Right atrium auricular region (tissue), 2 donors: ENCODE data around the gene PLIN4. TPM values are rescaled to one million over a fixed set of nuclear protein-coding genes. Genes with fewer than 3 reads are reported as not detected.

Experiments
- DNase-seq: peaks from one replicate; pipeline ENCODE4 v3.0.0-alpha.2; 2019; ENCODE audit warnings: low spot score
- H3K27ac ChIP-seq, 2 donors: fragments of 200-600 bp; sonication (generic); 1 replicate in 1 of 2; 2 replicates in 1 of 2; pipeline ENCODE4 v1.5.1; 2016 to 2019
- H3K27me3 ChIP-seq, 2 donors: fragments of 200-600 bp; sonication (generic); one replicate each; pipeline versions ENCODE4 v1.5.1 to v1.6.0; 2017 to 2019
- H3K36me3 ChIP-seq: fragments of 200-600 bp; sonication (generic); one replicate; pipeline ENCODE4 v1.5.1; 2016
- H3K4me1 ChIP-seq, 2 donors: fragments of 200-600 bp; sonication (generic); one replicate each; pipeline versions ENCODE4 v1.5.1 to v1.6.0; 2017 to 2019
- H3K4me3 ChIP-seq, 2 donors: fragments of 200-600 bp; sonication (generic); 1 replicate in 1 of 2; 2 replicates in 1 of 2; pipeline ENCODE4 v1.5.1; 2017 to 2019; ENCODE audit warnings: mild to moderate bottlenecking in 1 of 2, moderate library complexity in 1 of 2
- H3K9me3 ChIP-seq, 2 donors: fragments of 200-600 bp; sonication (generic); one replicate each; pipeline ENCODE4 v1.5.1; 2019
- total RNA-seq, 2 donors: library from RNA; depleted of rRNA; stranded (reverse); fragments of >200 nt; gene quantifications; one replicate each; pipeline ENCODE4 v1.1.0, GENCODE V29; 2016
- TF ChIP-seq, protein P1 (sequence below), 2 donors: fragments of 200-600 bp; sonication (generic); IDR thresholded peaks; one replicate each; pipeline ENCODE4 v1.5.1; 2019; ENCODE audit warnings: antibody characterized with exemption in 2 of 2

PLIN4 gene
- total RNA-seq, 2 donors from 2014 or later: 104 to 156 TPM

DNA sequence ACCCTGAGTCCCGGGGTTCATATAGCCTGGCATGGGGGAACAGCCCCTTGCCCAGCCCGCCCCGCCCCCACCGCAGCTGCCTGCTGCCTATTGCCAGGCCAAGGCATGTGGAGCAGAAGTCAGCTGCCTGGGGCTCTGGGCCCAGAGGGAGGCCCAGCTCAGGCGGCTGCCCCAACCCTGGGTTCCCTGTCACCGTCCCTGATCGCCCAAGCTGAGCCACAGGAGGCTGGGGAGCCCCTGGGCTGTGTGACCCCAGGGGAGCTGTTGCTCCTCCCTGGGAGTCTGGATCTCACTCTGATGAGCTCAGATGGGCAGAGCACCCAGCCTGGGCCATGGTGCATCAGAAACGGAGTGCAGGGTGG lies 1.4 kb downstream of the PLIN4 start:
- Histone ChIP-seq H3K9me3 (no peaks in the 10 kb centered on the region), H3K4me1 (peaks cover 0 to 32% of the 10 kb centered on the region in 2 donors), H3K36me3 (peaks cover 29% of the 10 kb centered on the region), H3K27ac (peak overlapping the region; percentile 85 to 95), H3K27me3 (no peaks in the 10 kb centered on the region), H3K4me3 (peak overlapping the region; percentile 55 to 66)
- DNase-seq: no peak
- TF ChIP-seq, protein P1, sequence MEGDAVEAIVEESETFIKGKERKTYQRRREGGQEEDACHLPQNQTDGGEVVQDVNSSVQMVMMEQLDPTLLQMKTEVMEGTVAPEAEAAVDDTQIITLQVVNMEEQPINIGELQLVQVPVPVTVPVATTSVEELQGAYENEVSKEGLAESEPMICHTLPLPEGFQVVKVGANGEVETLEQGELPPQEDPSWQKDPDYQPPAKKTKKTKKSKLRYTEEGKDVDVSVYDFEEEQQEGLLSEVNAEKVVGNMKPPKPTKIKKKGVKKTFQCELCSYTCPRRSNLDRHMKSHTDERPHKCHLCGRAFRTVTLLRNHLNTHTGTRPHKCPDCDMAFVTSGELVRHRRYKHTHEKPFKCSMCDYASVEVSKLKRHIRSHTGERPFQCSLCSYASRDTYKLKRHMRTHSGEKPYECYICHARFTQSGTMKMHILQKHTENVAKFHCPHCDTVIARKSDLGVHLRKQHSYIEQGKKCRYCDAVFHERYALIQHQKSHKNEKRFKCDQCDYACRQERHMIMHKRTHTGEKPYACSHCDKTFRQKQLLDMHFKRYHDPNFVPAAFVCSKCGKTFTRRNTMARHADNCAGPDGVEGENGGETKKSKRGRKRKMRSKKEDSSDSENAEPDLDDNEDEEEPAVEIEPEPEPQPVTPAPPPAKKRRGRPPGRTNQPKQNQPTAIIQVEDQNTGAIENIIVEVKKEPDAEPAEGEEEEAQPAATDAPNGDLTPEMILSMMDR (IDR thresholded peaks at IDR 0.05): no peak

DNA sequence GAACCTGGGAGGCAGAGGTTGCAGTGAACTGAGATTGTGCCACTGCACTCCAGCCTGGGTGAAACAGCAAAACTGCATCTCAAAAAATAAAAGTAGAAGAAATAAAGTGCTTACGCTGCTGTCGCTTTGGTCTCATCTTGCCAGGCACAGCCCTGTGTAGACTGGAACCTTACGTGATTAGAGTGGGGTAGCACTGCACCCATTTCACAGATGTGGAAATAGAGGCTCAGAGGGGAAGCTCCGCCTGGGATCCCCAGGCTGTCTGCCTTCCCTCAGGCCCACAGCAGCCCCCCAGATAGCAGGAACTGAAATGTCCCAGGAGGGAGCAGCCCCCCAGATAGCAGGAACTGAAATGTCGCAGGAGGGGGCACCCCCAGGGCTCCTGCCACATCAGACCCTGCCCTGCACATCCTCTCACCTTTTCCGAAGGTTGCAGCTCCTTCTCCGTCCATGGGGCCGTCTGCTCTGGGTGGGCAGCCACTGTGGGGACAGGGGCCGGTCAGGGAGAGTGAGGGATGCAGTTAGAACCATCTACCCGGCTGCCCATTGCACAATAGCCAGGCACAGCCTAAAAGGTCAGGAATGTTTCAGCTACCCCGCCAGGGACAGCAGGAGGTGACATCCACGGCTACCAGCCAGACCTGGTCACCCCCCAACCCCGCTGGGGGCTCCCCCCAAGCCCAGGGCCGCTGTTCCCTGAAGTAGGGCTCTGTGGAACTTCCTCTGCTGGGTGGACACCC lies 1.9 kb downstream of the PLIN4 start:
- no peak for DNase-seq
- peak overlapping the region; percentile 55 to 66 for H3K4me3 ChIP-seq
- H3K36me3 ChIP-seq: peaks cover 29% of the 10 kb centered on the region
- H3K4me1 ChIP-seq: peaks cover 0 to 32% of the 10 kb centered on the region in 2 donors
- no peaks in the 10 kb centered on the region for H3K9me3 ChIP-seq
- TF ChIP-seq, protein P1 (IDR thresholded peaks at IDR 0.05): no peak
- H3K27me3 ChIP-seq: no peaks in the 10 kb centered on the region
- peak overlapping the region; percentile 85 to 95 for H3K27ac ChIP-seq

DNA sequence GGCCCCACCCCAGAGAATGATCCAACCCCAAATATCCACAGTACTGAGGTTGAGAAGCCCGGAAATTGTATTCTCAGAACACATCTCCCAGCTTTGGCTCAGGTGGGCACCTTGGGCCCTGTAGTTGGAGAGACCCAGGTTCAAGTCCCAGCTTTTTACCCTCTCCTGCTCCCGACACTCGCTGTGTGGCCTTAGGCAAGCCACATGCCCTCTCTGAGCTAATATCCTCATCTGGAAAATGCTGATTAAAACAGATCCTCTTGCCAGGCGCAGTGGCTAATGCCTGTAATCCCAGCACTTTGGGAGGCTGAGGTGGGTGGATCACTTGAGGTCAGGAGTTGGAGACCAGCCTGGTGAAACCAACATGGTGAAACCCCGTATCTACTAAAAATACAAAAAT lies 2.6 kb downstream of the PLIN4 start:
- Histone ChIP-seq H3K9me3 (no peaks in the 10 kb centered on the region), H3K4me1 (peaks cover 0 to 32% of the 10 kb centered on the region in 2 donors), H3K27me3 (no peaks in the 10 kb centered on the region), H3K4me3 (no peak overlapping the region), H3K27ac (peak overlapping the region in 1 of 2 donors; percentile 85), H3K36me3 (peaks cover 29% of the 10 kb centered on the region)
- no peak for DNase-seq
- TF ChIP-seq, protein P1 (IDR thresholded peaks at IDR 0.05): no peak

GRCh38 chr19:4513248-4513647 lies 5.0 kb downstream of the PLIN4 start:
- Histone ChIP-seq H3K4me3 (no peak overlapping the region), H3K27ac (no peak overlapping the region), H3K4me1 (peaks cover 0 to 16% of the 10 kb centered on the region in 2 donors), H3K9me3 (no peaks in the 10 kb centered on the region), H3K27me3 (no peaks in the 10 kb centered on the region), H3K36me3 (peaks cover 36% of the 10 kb centered on the region)
- TF ChIP-seq, protein P1 (IDR thresholded peaks at IDR 0.05): no peak
- no peak for DNase-seq

DNA sequence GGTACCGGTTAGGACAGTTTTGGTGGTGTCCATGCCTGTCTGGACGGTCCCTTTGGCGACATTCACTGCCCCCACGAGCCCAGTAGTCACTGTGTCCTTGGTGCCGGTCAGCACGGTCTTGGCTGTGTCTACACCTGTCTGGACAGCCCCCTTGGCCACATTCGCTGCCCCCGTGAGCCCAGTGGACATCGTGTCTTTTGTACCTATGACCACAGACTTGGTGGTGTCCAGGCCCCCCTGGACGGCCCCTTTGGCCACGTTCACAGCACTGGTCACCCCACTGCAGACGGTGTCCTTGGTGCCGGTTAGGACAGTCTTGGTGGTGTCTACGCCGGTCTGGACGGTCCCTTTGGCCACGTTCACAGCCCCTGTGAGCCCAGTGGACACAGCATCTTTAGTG lies 6.2 kb downstream of the PLIN4 start:
- H3K4me3 ChIP-seq: no peak overlapping the region
- peaks cover 0 to 17% of the 10 kb centered on the region in 2 donors for H3K4me1 ChIP-seq
- TF ChIP-seq, protein P1 (IDR thresholded peaks at IDR 0.05): no peak
- peaks cover 47% of the 10 kb centered on the region for H3K36me3 ChIP-seq
- no peaks in the 10 kb centered on the region for H3K9me3 ChIP-seq
- no peaks in the 10 kb centered on the region for H3K27me3 ChIP-seq
- DNase-seq: no peak
- H3K27ac ChIP-seq: no peak overlapping the region
